PC-9 (cell line): ENCODE measurements around the gene PHC2. TPM values are rescaled to one million over a fixed set of nuclear protein-coding genes. Genes with fewer than 3 reads are reported as not detected.

Source experiments
- BruUV-seq: library from RNA; stranded (reverse); fragments of 400-500 nt; replicated peaks from 2 replicates; lab custom pipeline; 2021; lab: Mats Ljungman, UMichigan
- CTCF ChIA-PET: fragments of 300-600 bp; sonication (Branson Sonifier 250); formaldehyde crosslinking; loops from one replicate; lab custom pipeline; 2022; ENCODE audit warnings: antibody characterized with exemption; lab: Charles Lee
- POLR2A ChIA-PET: fragments of 300-600 bp; sonication (Branson Sonifier 250); formaldehyde crosslinking; loops from one replicate; lab custom pipeline; 2022; ENCODE audit warnings: antibody characterized with exemption; ENCODE audit not compliant: unreplicated experiment; lab: Charles Lee
- DNase-seq, 2 experiments: peaks; one replicate each; pipeline versions ENCODE4 v3.0.0 to v3.0.0-alpha.2; 2015 to 2022; ENCODE audit warnings: mixed read lengths in 1 of 2
- H2AFZ ChIP-seq: fragments of 200-600 bp; sonication (generic); 2 replicates; pipeline ENCODE4 v1.8.1; 2017; ENCODE audit warnings: antibody characterized with exemption
- H3F3A ChIP-seq: fragments of 200-600 bp; sonication (generic); 2 replicates; pipeline ENCODE4 v1.8.1; 2017; ENCODE audit warnings: antibody characterized with exemption, mild to moderate bottlenecking, low read depth; ENCODE audit not compliant: insufficient read depth
- H3K27ac ChIP-seq: fragments of 200-600 bp; sonication (generic); 2 replicates; pipeline ENCODE4 v1.6.1; 2016; ENCODE audit warnings: mixed run types
- H3K27me3 ChIP-seq: fragments of 200-600 bp; sonication (generic); 2 replicates; pipeline ENCODE4 v1.6.1; 2016; ENCODE audit warnings: low read depth, mixed run types; ENCODE audit not compliant: insufficient read depth
- H3K36me3 ChIP-seq: fragments of 200-600 bp; sonication (generic); 2 replicates; pipeline ENCODE4 v1.6.1; 2016; ENCODE audit warnings: low read depth, mixed run types
- H3K4me1 ChIP-seq: fragments of 200-600 bp; sonication (generic); replicated peaks from 2 replicates; pipeline ENCODE4 v1.6.1; 2016; ENCODE audit warnings: mixed run types; ENCODE audit not compliant: insufficient read depth
- H3K4me2 ChIP-seq: fragments of 200-600 bp; sonication (generic); 2 replicates; pipeline ENCODE4 v1.6.1; 2017; ENCODE audit warnings: mixed run types
- H3K4me3 ChIP-seq: fragments of 200-600 bp; sonication (generic); 2 replicates; pipeline ENCODE4 v1.6.1; 2016; ENCODE audit warnings: mixed run types
- H3K79me2 ChIP-seq: fragments of 200-600 bp; sonication (generic); 2 replicates; pipeline ENCODE4 v1.6.1; 2017; ENCODE audit warnings: low read depth, mixed run types
- H3K9me2 ChIP-seq: fragments of 200-600 bp; sonication (generic); 2 replicates; pipeline ENCODE4 v1.8.1; 2017; ENCODE audit warnings: mild to moderate bottlenecking; ENCODE audit not compliant: insufficient read depth
- H3K9me3 ChIP-seq: fragments of 200-600 bp; sonication (generic); 2 replicates; pipeline ENCODE4 v1.8.1; 2016; ENCODE audit warnings: low read depth; ENCODE audit not compliant: insufficient read depth
- H4K20me1 ChIP-seq: fragments of 200-600 bp; sonication (generic); 2 replicates; pipeline ENCODE4 v1.8.1; 2017; ENCODE audit not compliant: insufficient read depth
- CTCF ChIP-seq: fragments of 200-600 bp; sonication (generic); conservative IDR thresholded peaks from 2 replicates; pipeline ENCODE4 v1.6.1; 2017; ENCODE audit warnings: mixed run types, antibody characterized with exemption, mild to moderate bottlenecking, moderate library complexity
- EZH2 ChIP-seq: fragments of 200-600 bp; sonication (generic); IDR thresholded peaks from 2 replicates; pipeline ENCODE4 v1.8.0; 2017; ENCODE audit warnings: antibody characterized with exemption, low read depth
- intact Hi-C: fragments of 100-400 bp; cut with micrococcal nuclease; formaldehyde crosslinking; loops from one replicate; pipeline ENCODE4 v1.10.0; 2022; ENCODE audit not compliant: unreplicated experiment
- total RNA-seq: library from RNA; stranded (reverse); gene quantifications from 2 replicates; pipeline ENCODE4 v1.2.3, GENCODE V29; 2021

Gene PHC2
- total RNA-seq, 1 experiment from 2014 or later = 48.1 TPM

- no peaks in the 10 kb centered on the region; the same call in 1 of the 2 replicates for H3K9me2 ChIP-seq
These were observed 8.8 kb upstream of the PHC2 start for GRCh38 chr1:33439662-33440061.

GRCh38 chr1:33438364-33439160 lies 7.7 kb upstream of the PHC2 start:
- Histone ChIP-seq H4K20me1 (no peaks in the 10 kb centered on the region), H3K79me2 (no peaks in the 10 kb centered on the region), H3K36me3 (no peaks in the 10 kb centered on the region), H3K27me3 (no peaks in the 10 kb centered on the region), H3F3A (peaks cover 32% of the 10 kb centered on the region; the same call in 1 of the 2 replicates), H3K4me3 (no peak overlapping the region), H3K27ac (no peak overlapping the region), H3K4me2 (no peak overlapping the region), H3K9me3 (no peaks in the 10 kb centered on the region), H2AFZ (no peak overlapping the region), H3K9me2 (no peaks in the 10 kb centered on the region; the same call in 1 of the 2 replicates), H3K4me1 (peaks cover 41% of the 10 kb centered on the region)
- intact Hi-C loops = no loop called here
- DNase-seq = no peak
- CTCF ChIA-PET = no interaction called here
- no TSS peak for BruUV-seq
- POLR2A ChIA-PET = no interaction called here
- TF ChIP-seq EZH2 (no peak), CTCF (no peak)

More at GRCh38 chr1:33439662-33440061, 8.8 kb upstream of the PHC2 start:
- no peak overlapping the region for H2AFZ ChIP-seq
- no peaks in the 10 kb centered on the region for H4K20me1 ChIP-seq
- ChIA-PET CTCF (no interaction called here), POLR2A (no interaction called here)
- no peaks in the 10 kb centered on the region for H3K27me3 ChIP-seq
- BruUV-seq = no TSS peak
- H3K9me3 ChIP-seq = no peaks in the 10 kb centered on the region
- H3F3A ChIP-seq = peaks cover 21% of the 10 kb centered on the region; the same call in 1 of the 2 replicates
- no peak overlapping the region for H3K27ac ChIP-seq
- H3K4me2 ChIP-seq = no peak overlapping the region
- H3K79me2 ChIP-seq = no peaks in the 10 kb centered on the region
- H3K4me1 ChIP-seq = peaks cover 30% of the 10 kb centered on the region
- intact Hi-C loops = no loop called here
- H3K4me3 ChIP-seq = no peak overlapping the region
- TF ChIP-seq CTCF (no peak), EZH2 (no peak)
- DNase-seq = no peak
- no peaks in the 10 kb centered on the region for H3K36me3 ChIP-seq

- no peaks in the 10 kb centered on the region; the same call in 1 of the 2 replicates for H3K9me2 ChIP-seq
- peaks cover 60% of the 10 kb centered on the region for H3K4me1 ChIP-seq
- H3K9me3 ChIP-seq = no peaks in the 10 kb centered on the region
- no peak overlapping the region; the same call in 1 of the 2 replicates for H3K27ac ChIP-seq
- no TSS peak for BruUV-seq
- no peaks in the 10 kb centered on the region for H3K36me3 ChIP-seq
- CTCF ChIA-PET = no interaction called here
- H3K79me2 ChIP-seq = no peaks in the 10 kb centered on the region
- no peak overlapping the region for H2AFZ ChIP-seq
- H3K4me2 ChIP-seq = 0 out of 2 replicates have a peak overlapping the region, but pooled peaks have one; percentile 10
- no peak for DNase-seq
- intact Hi-C loops = no loop called here
- no peaks in the 10 kb centered on the region for H3K27me3 ChIP-seq
- no peak overlapping the region for H3K4me3 ChIP-seq
- H4K20me1 ChIP-seq = no peaks in the 10 kb centered on the region
- peaks cover 50% of the 10 kb centered on the region for H3F3A ChIP-seq
- POLR2A ChIA-PET = interaction anchor here (0.7 kb wide), 1 partner anchor 14 kb away, joined by 3 read pairs; no protein-coding TSS in a partner anchor
- TF ChIP-seq EZH2 (no peak), CTCF (no peak)
These were observed 5.8 kb upstream of the PHC2 start for GRCh38 chr1:33436557-33437285.
